MG63 (cell line): Measurements from ENCODE around the gene SPATA31D3. TPM values are rescaled to one million over a fixed set of nuclear protein-coding genes. Genes with fewer than 3 reads are reported as not detected.
"Not testable (repeated sequence)": the region's sequence is repeated elsewhere in the genome, so short reads cannot be mapped to it uniquely, and the experiment has no call there.

Source experiments
- DNase-seq: peaks from one replicate; pipeline ENCODE4 v3.0.0-alpha.2; 2020
- H3K27me3 ChIP-seq: fragments of 250-450 bp; sonication (Bioruptor Pico); 2 replicates; pipeline ENCODE4 v1.5.1; 2020; ENCODE audit warnings: mild to moderate bottlenecking, moderate library complexity
- H3K36me3 ChIP-seq: fragments of 250-450 bp; sonication (Bioruptor Pico); 2 replicates; pipeline ENCODE4 v1.5.1; 2020; ENCODE audit warnings: mild to moderate bottlenecking, moderate library complexity
- H3K4me3 ChIP-seq: fragments of 250-450 bp; sonication (Bioruptor Pico); 2 replicates; pipeline ENCODE4 v1.5.1; 2020; ENCODE audit warnings: mild to moderate bottlenecking, moderate library complexity
- H3K9me3 ChIP-seq: fragments of 250-450 bp; sonication (Bioruptor Pico); 2 replicates; pipeline ENCODE4 v1.5.1; 2020; ENCODE audit warnings: mild to moderate bottlenecking, moderate library complexity
- total RNA-seq: library from RNA; depleted of rRNA; stranded (reverse); fragments of >200 nt; shearing (Covaris generic); gene quantifications from 2 replicates; pipeline ENCODE4 v1.2.3, GENCODE V29; 2014; ENCODE audit warnings: low replicate concordance; rRNA removed

The SPATA31D3 gene
- not detected in 2 replicates for total RNA-seq

DNA sequence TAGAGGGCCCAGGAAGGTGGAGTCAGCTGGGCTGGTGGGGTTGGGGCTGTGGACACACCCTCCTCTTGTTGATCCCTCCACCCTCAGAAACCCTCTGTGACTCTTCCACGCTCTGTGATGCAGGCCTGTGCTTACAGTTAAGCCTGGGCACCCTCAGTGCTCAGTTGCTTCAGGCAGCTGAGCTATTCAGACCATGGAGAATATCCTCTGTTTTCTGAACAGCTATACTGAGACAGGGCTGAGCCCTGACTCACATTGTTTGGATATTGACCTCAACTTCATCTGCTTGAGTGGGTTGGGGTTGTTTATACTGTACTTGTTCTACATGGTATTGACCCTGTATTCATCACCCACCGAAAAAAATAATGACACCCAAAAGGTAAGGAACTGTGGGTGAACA, at the start of gene SPATA31D3:
SPATA31D3 (plus strand) TSS at position 108 of the 400 bp plus-strand sequence; CDS start at position 194, 86 bp downstream.
- H3K27me3 ChIP-seq, H3K9me3 ChIP-seq, DNase-seq, H3K36me3 ChIP-seq, H3K4me3 ChIP-seq: not testable (repeated sequence)

DNA sequence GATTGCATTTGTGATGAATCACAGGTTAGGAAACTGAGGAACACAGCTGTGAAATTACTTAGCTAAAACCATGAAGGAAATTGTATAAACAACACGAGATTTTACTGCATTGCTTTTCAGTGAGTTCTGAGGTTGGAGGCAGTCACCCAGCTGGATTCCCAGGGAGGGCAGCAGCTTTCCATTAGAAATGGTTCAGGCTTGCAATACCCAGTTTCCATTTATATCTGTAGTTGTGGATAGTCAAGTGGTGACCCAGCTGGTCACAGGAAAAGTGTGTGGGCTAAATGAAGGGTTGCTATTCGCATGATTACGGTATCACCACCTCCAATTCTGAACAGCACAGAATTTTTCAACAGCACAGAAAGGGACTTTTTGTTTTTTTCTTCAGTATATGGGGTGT, 49.4 kb upstream of the SPATA31D3 start:
- Histone ChIP-seq H3K36me3 (no peaks in the 10 kb centered on the region), H3K4me3 (no peak overlapping the region), H3K9me3 (no peaks in the 10 kb centered on the region), H3K27me3 (no peaks in the 10 kb centered on the region)
- DNase-seq = no peak

DNA sequence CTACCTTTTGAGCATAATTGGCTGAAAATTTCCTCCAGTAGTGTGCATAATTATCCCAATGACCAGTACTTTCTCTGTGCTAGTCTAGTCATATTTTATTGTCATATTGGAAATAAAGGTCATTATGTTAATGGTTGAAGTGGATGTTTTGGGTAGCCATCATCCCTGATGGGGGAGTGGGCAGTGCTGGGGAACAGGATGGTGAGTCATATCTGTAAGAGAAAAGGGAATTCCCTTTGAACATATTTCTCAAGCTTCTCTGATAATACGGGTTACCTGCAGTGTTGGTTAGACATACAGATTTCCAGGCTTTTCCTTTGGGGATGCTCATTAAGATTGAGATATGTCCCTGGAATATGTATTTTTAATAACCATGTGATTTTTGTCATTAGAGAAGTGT, 48.4 kb upstream of the SPATA31D3 start:
- Histone ChIP-seq H3K27me3 (no peaks in the 10 kb centered on the region), H3K4me3 (no peak overlapping the region), H3K9me3 (no peaks in the 10 kb centered on the region), H3K36me3 (no peaks in the 10 kb centered on the region)
- DNase-seq = no peak

DNA sequence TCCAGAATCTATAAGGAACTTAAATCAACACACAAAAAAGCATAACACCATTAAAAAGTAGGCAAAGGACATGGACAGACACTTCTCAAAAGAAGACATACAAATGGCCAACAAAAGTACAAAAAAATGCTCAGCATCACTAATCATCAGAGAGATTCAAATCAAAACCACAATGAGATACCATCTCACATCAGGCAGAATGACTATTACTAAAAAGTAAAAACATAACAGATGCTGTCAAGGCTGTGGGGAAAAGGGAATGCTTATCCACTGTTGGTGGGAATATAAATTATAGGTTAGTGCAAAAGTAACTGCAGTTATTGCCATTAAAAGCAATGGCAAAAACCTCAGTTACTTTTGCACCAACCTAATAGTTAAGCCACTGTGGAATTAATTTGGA, 47.2 kb upstream of the SPATA31D3 start:
- Histone ChIP-seq H3K9me3 (no peaks in the 10 kb centered on the region), H3K27me3 (no peaks in the 10 kb centered on the region), H3K4me3 (no peak overlapping the region), H3K36me3 (no peaks in the 10 kb centered on the region)
- no peak for DNase-seq

DNA sequence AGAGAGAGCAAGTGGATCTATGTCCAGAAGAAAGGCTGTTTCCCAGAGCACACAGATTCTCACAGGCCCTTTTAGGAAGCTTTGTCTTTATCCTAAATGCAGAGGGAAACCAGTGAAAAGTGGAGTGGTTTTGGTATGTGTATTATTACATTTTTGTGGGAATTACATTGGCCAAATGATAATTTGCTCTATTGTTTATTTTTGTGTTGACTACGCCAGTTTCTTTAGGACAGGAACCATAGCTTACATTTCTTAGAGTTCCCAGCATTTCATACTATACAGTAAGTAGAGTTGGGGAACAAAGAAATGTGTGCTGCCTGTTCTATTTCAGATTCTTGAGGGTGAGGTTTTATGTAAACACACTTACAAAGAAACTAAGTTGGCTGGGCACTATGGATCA, 44.4 kb upstream of the SPATA31D3 start:
- Histone ChIP-seq H3K4me3 (no peak overlapping the region), H3K36me3 (no peaks in the 10 kb centered on the region), H3K9me3 (no peaks in the 10 kb centered on the region), H3K27me3 (no peaks in the 10 kb centered on the region)
- no peak for DNase-seq

DNA sequence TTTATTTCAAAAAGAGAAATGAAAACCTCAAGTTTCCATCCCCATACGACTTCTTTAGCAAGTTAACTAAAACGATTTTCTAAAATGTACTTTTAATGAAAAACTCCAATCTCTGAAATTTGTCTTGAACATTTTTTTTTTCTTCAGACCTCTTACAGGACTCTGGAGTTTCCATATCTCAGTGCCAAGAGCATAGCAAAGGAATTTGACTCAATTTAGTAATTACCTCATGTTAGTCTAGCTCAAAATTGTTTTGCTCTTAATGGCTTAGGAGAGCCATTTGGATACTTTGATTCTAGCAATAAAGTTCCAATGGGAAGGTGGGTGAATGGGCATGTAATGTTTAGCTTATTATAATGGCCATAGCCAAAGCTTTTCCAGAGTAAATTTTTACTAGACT, 41.1 kb upstream of the SPATA31D3 start:
- Histone ChIP-seq H3K4me3 (no peak overlapping the region), H3K9me3 (no peaks in the 10 kb centered on the region), H3K36me3 (no peaks in the 10 kb centered on the region), H3K27me3 (no peaks in the 10 kb centered on the region)
- no peak for DNase-seq

DNA sequence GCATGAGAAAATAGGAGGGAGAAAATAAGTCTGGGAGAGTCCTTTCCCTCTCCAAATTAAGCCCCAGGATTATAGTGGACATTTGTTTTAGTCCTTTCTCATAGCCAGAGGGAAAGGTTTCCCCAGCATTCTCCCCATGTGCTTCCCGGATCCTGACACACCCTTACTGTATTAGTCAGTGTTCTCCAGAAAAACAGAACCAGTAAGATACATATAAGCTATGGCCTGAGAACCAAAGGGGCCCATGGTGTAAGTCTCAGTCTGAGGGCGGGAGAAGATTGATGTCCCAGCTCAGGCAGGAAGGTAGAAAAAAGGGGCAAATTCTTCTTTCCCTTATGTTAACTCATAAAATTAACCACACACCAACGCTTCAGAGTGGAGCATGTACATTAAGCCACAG, 40.7 kb upstream of the SPATA31D3 start:
- Histone ChIP-seq H3K27me3 (no peaks in the 10 kb centered on the region), H3K9me3 (no peaks in the 10 kb centered on the region), H3K4me3 (no peak overlapping the region), H3K36me3 (no peaks in the 10 kb centered on the region)
- DNase-seq = no peak

DNA sequence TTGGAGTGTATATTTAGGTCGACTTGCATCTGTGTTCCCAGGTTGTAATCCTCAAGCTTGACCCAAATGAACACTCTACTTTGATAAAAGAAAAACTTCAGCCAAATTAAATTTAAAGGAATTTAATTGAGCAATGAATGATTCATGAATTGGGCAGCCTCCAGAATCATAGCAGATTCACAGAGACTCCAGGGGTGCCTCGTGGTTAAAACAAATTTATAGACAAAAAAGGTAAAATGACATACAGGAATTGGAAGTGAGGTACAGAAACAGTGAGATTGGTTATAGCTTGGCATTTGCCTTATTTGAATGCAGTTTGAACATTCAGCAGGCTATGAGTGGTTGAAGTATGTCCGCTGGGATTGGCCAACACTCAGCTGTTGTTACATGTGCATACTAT, 36.6 kb upstream of the SPATA31D3 start:
- Histone ChIP-seq H3K27me3 (no peaks in the 10 kb centered on the region), H3K36me3 (no peaks in the 10 kb centered on the region), H3K9me3 (no peaks in the 10 kb centered on the region), H3K4me3 (no peak overlapping the region)
- DNase-seq = no peak

DNA sequence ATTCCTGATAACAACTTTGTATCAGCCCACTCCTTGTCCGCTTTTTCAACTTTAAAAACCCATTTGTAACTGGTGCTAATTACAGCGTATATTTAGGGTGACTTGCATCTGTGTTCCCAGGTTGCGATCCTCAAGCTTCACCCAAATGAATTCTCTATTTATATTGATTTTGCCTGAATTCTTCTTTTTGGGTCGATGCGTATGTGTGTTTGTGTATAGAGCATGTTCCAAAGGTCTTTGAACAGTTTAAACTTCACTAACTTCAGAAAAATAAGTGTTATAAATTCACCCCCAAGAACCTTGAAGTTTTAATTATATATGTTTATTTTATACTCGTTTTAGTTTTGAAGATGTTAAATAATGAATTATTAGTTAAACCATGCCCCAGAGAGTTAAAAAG, 31.2 kb upstream of the SPATA31D3 start:
- Histone ChIP-seq H3K27me3 (no peaks in the 10 kb centered on the region), H3K9me3 (no peaks in the 10 kb centered on the region), H3K36me3 (no peaks in the 10 kb centered on the region), H3K4me3 (no peak overlapping the region)
- no peak for DNase-seq

DNA sequence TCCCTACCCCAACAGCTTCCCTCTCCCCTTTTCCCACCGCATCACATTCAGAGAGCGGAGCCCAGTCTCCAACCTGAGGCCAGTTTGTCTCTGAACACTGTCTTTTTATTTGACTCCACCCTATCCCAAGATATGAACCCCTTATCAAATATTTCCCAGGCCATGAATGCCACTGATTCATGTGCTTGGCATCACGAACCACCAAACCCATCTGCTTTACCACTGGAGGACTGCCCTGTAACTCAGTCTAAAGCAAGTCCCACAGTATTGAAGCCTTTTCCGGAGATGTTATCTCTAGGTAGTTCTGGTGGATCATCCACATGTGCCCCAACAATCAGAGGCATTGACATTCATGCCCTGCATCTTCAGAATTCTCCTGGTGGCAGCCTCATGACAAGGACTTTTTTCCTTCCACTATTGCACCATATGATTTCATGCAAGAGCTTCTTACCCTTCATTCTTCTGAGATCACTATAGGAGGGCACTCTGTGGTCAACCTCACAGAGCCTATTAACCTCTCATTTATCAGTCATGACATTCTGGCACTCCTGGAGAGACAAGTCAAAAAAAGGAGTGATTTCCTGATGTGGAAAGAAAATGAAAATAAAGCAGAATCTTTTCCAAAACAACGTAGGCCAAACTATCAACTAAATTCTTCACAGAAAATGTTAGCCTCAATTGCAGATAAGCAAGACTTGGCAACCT, 27.3 kb upstream of the SPATA31D3 start:
- no peaks in the 10 kb centered on the region for H3K36me3 ChIP-seq
- H3K4me3 ChIP-seq = no peak overlapping the region
- no peak for DNase-seq
- no peaks in the 10 kb centered on the region for H3K27me3 ChIP-seq
- H3K9me3 ChIP-seq = no peaks in the 10 kb centered on the region

DNA sequence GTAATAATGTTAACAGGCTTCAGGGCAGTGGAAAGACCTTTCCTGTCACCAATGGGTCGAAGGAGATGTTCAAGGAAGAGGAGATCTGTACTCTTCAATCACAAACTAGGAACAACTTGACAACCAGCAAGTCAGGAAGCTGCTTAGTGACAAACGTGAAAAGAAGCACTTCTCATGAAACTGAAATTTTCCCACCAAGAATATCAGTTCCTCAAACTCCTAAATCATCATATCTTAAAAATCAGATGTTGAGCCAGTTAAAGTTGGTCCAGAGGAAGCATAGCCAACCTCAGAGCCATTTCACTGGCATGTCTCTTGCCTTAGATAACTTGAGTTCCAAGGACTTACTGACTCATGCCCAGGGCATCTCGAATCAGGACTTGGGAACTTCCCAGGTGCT, 24.8 kb upstream of the SPATA31D3 start:
- not testable (repeated sequence) for H3K27me3 ChIP-seq, H3K36me3 ChIP-seq, H3K4me3 ChIP-seq, DNase-seq, H3K9me3 ChIP-seq

DNA sequence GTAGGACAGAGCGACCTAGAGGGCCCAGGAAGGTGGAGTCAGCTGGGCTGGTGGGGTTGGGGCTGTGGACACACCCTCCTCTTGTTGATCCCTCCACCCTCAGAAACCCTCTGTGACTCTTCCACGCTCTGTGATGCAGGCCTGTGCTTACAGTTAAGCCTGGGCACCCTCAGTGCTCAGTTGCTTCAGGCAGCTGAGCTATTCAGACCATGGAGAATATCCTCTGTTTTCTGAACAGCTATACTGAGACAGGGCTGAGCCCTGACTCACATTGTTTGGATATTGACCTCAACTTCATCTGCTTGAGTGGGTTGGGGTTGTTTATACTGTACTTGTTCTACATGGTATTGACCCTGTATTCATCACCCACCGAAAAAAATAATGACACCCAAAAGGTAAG, 15.0 kb upstream of the SPATA31D3 start, which contains the start of gene SPATA31D4:
SPATA31D4 (plus strand) TSS at position 124 of the 400 bp plus-strand sequence; CDS start at position 210, 86 bp downstream.
- not testable (repeated sequence) for DNase-seq, H3K9me3 ChIP-seq, H3K36me3 ChIP-seq

DNA sequence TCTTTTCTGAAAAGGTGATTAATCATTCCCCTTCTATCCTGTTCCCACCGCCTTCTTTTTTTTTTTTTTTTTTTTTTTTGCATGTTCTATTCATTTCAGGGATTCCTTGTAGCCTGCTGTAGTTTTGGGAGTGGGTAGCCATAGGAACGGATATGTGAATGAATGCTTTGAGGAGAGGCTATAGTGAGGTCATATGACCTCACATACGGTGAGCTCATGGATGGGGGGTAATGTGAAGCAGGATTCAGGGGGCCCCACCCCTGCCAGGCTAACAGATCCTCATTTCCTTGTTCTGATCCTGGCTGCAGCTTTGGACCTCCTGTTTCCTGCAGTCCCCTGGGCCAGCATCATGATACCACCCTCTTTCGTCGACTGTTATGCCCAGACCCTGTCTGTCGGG, 13.2 kb upstream of the SPATA31D3 start:
- H3K4me3 ChIP-seq, H3K36me3 ChIP-seq, H3K9me3 ChIP-seq, H3K27me3 ChIP-seq, DNase-seq: not testable (repeated sequence)

More for the DNA sequence above, 15.0 kb upstream of the SPATA31D3 start, which contains the start of gene SPATA31D4:
- H3K27me3 ChIP-seq, H3K4me3 ChIP-seq: not testable (repeated sequence)

DNA sequence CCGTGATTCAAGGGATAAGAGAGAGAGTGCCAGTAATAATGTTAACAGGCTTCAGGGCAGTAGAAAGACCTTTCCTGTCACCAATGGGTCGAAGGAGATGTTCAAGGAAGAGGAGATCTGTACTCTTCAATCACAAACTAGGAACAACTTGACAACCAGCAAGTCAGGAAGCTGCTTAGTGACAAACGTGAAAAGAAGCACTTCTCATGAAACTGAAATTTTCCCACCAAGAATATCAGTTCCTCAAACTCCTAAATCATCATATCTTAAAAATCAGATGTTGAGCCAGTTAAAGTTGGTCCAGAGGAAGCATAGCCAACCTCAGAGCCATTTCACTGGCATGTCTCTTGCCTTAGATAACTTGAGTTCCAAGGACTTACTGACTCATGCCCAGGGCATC, 9.8 kb upstream of the SPATA31D3 start:
- H3K27me3 ChIP-seq, H3K36me3 ChIP-seq, DNase-seq, H3K9me3 ChIP-seq, H3K4me3 ChIP-seq: not testable (repeated sequence)

DNA sequence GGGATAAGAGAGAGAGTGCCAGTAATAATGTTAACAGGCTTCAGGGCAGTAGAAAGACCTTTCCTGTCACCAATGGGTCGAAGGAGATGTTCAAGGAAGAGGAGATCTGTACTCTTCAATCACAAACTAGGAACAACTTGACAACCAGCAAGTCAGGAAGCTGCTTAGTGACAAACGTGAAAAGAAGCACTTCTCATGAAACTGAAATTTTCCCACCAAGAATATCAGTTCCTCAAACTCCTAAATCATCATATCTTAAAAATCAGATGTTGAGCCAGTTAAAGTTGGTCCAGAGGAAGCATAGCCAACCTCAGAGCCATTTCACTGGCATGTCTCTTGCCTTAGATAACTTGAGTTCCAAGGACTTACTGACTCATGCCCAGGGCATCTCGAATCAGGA, 5.3 kb downstream of the SPATA31D3 start:
- not testable (repeated sequence) for H3K27me3 ChIP-seq, DNase-seq

DNA sequence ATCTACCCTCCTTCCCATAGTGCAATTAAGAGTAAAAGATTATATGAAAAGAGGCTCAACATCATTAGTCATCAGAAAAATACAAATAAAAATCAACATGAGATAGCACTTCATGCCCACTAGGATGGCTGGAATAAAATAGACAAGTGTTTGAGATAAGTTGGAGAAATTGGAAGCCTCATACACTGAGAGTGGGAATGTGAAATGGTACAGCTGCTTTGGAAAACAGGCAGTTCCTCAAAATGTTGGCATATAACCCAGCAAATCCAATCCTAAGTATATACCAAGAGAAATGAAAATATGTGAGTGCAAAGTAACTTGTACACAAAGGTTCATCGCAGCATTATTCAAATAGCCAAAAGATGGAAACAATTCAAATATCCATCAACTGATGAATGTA, 9.8 kb downstream of the SPATA31D3 start:
- no peak overlapping the region for H3K4me3 ChIP-seq
- H3K9me3 ChIP-seq = no peaks in the 10 kb centered on the region
- DNase-seq = no peak
- no peaks in the 10 kb centered on the region for H3K27me3 ChIP-seq
- no peaks in the 10 kb centered on the region for H3K36me3 ChIP-seq

More for the DNA sequence above, 5.3 kb downstream of the SPATA31D3 start:
- not testable (repeated sequence) for H3K9me3 ChIP-seq, H3K4me3 ChIP-seq, H3K36me3 ChIP-seq

DNA sequence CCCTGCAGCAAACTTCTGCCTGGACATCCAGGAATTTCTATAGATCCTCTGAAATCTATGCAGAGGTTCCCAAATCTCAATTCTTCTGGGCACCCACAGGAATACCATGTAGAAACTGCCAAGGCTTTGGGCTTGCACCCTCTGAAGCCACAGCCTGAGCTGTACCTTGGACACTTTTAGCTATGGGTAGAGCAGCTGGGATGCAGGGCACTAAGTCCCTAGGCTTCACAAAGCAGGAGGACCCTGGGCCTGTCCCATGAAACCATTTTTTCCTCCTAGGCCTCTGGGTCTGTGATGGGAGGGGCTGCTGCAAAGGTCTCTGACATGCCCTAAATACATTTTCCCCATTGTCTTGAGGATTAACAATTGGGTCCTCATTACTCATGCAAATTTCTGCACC, 12.3 kb downstream of the SPATA31D3 start:
- no peaks in the 10 kb centered on the region for H3K9me3 ChIP-seq
- DNase-seq = no peak
- no peaks in the 10 kb centered on the region for H3K27me3 ChIP-seq
- no peaks in the 10 kb centered on the region for H3K36me3 ChIP-seq
- no peak overlapping the region for H3K4me3 ChIP-seq
